GM13977 (cell line): ENCODE measurements around the gene BCAS3.
"Not testable (repeated sequence)": the region's sequence is repeated elsewhere in the genome, so short reads cannot be mapped to it uniquely, and the experiment has no call there.

Experiments
- DNase-seq: peaks from one replicate; pipeline ENCODE4 v3.0.0; 2012; ENCODE audit warnings: low spot score
- CTCF ChIP-seq: IDR thresholded peaks from 2 replicates; pipeline ENCODE4 v1.5.1; 2012; ENCODE audit warnings: mild to moderate bottlenecking, control low read depth; ENCODE audit not compliant: insufficient read depth; ENCODE audit errors: extremely low read depth, missing control alignments
- in situ Hi-C: fragments of 300-500 bp; cut with MboI; formaldehyde crosslinking; loops from one replicate; pipeline ENCODE4 v1.12.0; 2022; ENCODE audit warnings: low sequenced_read_pairs, low pct_unique_long_range_greater_than_20kb, mixed read lengths, inconsistent platforms; ENCODE audit not compliant: unreplicated experiment

The BCAS3 gene

DNA sequence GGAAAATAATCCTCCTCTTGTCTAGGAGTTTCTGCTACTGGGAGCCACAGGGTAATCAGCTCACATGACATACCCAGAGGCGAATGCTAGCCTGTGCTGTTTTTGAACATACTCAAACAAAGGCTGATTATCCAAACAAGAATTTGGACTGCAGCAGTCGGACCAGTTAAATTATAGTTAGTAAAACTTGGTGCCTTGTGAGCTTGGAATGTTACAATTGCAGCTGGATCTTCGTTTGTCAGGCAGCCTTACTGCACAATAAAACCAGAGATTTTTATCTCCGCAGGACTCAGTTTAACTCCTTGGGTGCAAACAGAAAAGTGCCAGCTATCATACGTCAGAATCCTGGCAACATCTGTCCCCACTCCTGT is 558.2 kb downstream of the BCAS3 start:
- no peak for DNase-seq
- in situ Hi-C loops: no loop called here
- no peak for TF ChIP-seq CTCF

DNA sequence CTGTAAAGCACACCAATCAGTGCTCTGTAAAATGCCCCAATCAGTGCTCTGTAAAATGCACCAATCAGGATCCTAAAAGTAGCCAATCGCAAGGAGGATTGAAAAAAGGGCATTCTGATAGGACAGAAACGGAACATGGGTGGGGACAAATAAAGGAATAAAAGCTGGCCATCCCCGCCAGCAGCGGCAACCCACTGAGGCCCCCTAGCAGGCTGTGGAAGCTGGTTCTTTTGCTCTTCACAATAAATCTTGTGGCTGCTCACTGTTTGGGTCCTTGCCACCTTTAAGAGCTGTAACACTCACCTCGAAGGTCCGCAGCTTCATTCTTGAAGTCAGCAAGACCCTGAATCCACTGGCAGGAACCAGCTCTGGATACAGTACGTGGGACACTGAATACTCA is 559.6 kb downstream of the BCAS3 start:
- in situ Hi-C loops: no loop called here
- DNase-seq: no peak

GRCh38 chr17:61238455-61238933 is 560.8 kb downstream of the BCAS3 start:
- in situ Hi-C loops: no loop called here
- TF ChIP-seq CTCF: no peak
- no peak for DNase-seq

More for the DNA sequence above, 559.6 kb downstream of the BCAS3 start:
- no peak for TF ChIP-seq CTCF

DNA sequence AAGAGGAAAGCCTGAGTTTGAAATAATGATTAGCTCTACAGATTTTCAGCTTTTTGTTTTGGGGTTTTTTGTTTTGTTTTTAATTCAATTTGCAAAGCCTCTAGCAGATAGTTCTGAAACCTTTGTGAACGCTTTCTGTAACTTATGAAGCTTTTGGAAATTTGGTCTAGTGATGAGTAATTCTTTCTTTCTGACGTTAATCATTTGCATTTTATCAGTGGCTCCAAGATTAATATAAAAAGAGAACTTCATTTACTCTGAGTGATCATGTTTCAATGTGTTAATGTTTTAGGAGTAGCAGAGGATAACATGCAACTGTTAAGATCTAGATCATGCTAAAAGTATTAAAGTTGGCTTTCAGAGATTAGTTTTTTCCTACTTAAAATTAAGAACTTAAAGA is 561.7 kb downstream of the BCAS3 start:
- no peak for TF ChIP-seq CTCF
- DNase-seq: no peak
- in situ Hi-C loops: no loop called here

- in situ Hi-C loops: no loop called here
- DNase-seq: no peak
- no peak for TF ChIP-seq CTCF
These were observed 562.3 kb downstream of the BCAS3 start for GRCh38 chr17:61239953-61240352.

DNA sequence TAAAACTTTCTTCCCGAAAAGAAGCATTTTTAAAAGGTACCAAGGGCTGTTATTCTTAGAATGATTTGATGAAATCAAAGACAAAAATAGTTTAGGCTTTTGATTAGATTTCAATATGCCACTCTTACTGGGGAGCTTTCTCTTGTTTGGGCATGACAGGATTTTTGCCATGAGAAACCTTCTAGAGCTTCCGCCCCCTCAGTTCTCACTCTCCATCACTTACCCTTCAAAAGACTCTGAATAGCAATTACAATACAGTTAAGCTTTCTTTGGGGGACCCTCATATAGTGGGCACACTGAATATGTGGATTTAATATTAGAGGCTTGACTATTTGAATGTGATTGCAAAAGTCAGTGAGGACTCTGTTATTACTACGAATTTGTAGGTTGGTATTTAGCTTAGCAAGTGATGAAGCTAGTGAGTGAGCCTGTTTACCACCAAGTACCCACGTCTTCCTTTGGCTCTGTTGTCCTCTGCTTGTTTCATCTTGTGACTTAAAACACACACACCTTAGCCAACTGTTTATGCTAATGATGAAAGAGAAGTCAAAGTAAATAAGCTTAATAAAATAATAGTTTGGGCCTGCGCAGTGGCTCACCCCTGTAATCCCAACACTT is 563.3 kb downstream of the BCAS3 start:
- in situ Hi-C loops: no loop called here
- no peak for TF ChIP-seq CTCF
- DNase-seq: no peak

- in situ Hi-C loops, DNase-seq: not testable (repeated sequence)
These were observed 567.3 kb downstream of the BCAS3 start for GRCh38 chr17:61244988-61245387.
